ENCODE measurements around the gene PSMD11. TPM values are rescaled to one million over a fixed set of nuclear protein-coding genes. Genes with fewer than 3 reads are reported as not detected.

The PSMD11 gene
- total and polyA plus RNA-seq, 2 of the 13 experiments (the other 11 are each of a cell fraction or from before 2014, with no cell fraction given) = 69.8 to 152 TPM

- TF ChIP-seq ZFP36L1 (CRISPR knock-in tag; IDR thresholded peaks at IDR 0.05) = no peak
- no peak for TF ChIP-seq ZSCAN20 (CRISPR knock-in tag; IDR thresholded peaks at IDR 0.05; ENCODE audit: borderline replicate concordance)
- TF ChIP-seq ELF3 (CRISPR knock-in tag; IDR thresholded peaks at IDR 0.05) = no peak
These were observed 66.2 kb downstream of the PSMD11 start (continued) for GRCh38 chr17:32510466-32510865.

- ATAC-seq (no peak), DNase-seq (ENCODE audit: low spot score) (no peak), FAIRE-seq (no peak)
- BruUV-seq (replicated peaks) = no TSS peak
- H3K27me3 ChIP-seq (ENCODE audit: control insufficient read depth in 1 of 2, insufficient read depth in 2 of 2, low read length in 2 of 2) = no peaks in the 10 kb centered on the region; a peak in 1 of 5 replicates
- H2AFZ ChIP-seq (ENCODE audit: low read length) = no peak overlapping the region
- WGBS (ENCODE audit: low lambda C conversion rate) = 100% methylated on average over 2 of the region's 2 CpGs
- no peak overlapping the region for H3K4me3 ChIP-seq (replicated peaks in 1 of 3; ENCODE audit: insufficient read depth in 1 of 3, low read depth in 2 of 3, low read length in 3 of 3)
- no peak overlapping the region for H3K9ac ChIP-seq (ENCODE audit: insufficient read depth, low read depth, low read length)
- H3K27ac ChIP-seq (ENCODE audit: extremely low read length, insufficient read depth, low read length) = no peak overlapping the region
- intact Hi-C loops (cut with micrococcal nuclease; ENCODE audit: unreplicated experiment) (no loop called here), in situ Hi-C loops (cut with HindIII; ENCODE audit: extremely low pct_ligation_motif_present, low pct_unique_long_range_greater_than_20kb) (no loop called here)
- no peak overlapping the region for H3K4me2 ChIP-seq (ENCODE audit: low read depth, low read length)
- peaks cover 13% of the 10 kb centered on the region for H3K4me1 ChIP-seq (ENCODE audit: insufficient read depth, low read length)
- no peak for TF ChIP-seq PLSCR1 (CRISPR knock-in tag; IDR thresholded peaks at IDR 0.05; ENCODE audit: borderline replicate concordance)
- no peak for TF ChIP-seq TERF1 (CRISPR knock-in tag; IDR thresholded peaks at IDR 0.05)
- TF ChIP-seq DNMT3B (CRISPR knock-in tag; conservative IDR thresholded peaks at IDR 0.05) = no peak
- TF ChIP-seq MIXL1 (CRISPR knock-in tag; IDR thresholded peaks at IDR 0.05) = no peak
- TF ChIP-seq MTA1 (CRISPR knock-in tag; IDR thresholded peaks at IDR 0.05; ENCODE audit: borderline replicate concordance) = no peak
- no peak for TF ChIP-seq ZNF503 (CRISPR knock-in tag; IDR thresholded peaks at IDR 0.05)
- no peaks in the 10 kb centered on the region for H4K20me1 ChIP-seq (ENCODE audit: insufficient read depth, low read length)
- no peaks in the 10 kb centered on the region for H3K9me3 ChIP-seq (ENCODE audit: low read length)
- no peaks in the 10 kb centered on the region for H3K79me2 ChIP-seq (ENCODE audit: insufficient read depth, low read length)
- CTCF ChIA-PET (ENCODE audit: low intra/inter-chr PET ratio, low total read pairs) = no interaction called here
- no peaks in the 10 kb centered on the region for H3K36me3 ChIP-seq (replicated peaks in 1 of 2; ENCODE audit: control insufficient read depth in 1 of 2, insufficient read depth in 2 of 2, low read length in 2 of 2)
- POLR2A ChIA-PET = no interaction called here
These were observed 68.0 kb downstream of the PSMD11 start for GRCh38 chr17:32512328-32512727.
